CD4-positive, alpha-beta T cell treated with Interleukin-15 for 4 hours (primary cell): ENCODE measurements around the gene OR4C15.

Experiments
- DNase-seq: peaks from one replicate; pipeline ENCODE4 v3.0.0-alpha.2; 2020; ENCODE audit warnings: low spot score

Gene OR4C15

GRCh38 chr11:55554169-55554568 is at the start of gene OR4C15:
TSS of gene OR4C15 (plus strand) at chr11:55554469. CDS start at chr11:55554469, 0 bp downstream.
- DNase-seq = no peak

GRCh38 chr11:55571828-55572227 is 17.6 kb downstream of the OR4C15 start, which contains the start of gene OR4C16:
TSS of gene OR4C16 (plus strand) at chr11:55572128. CDS start at chr11:55572128, 0 bp downstream.
- no peak for DNase-seq

GRCh38 chr11:55572548-55572947 is 18.3 kb downstream of the OR4C15 start:
- DNase-seq = no peak
